ENCODE data around the gene FUT8. TPM values are rescaled to one million over a fixed set of nuclear protein-coding genes. Genes with fewer than 3 reads are reported as not detected.
A peak's percentile ranks its signal among the peaks of the same experiment; 100 is the strongest.

FUT8 gene
- total and polyA plus RNA-seq, 2 of the 8 experiments (the other 6 are each of a cell fraction or from before 2014, with no cell fraction given), result 10.5 to 25.1 TPM

DNA sequence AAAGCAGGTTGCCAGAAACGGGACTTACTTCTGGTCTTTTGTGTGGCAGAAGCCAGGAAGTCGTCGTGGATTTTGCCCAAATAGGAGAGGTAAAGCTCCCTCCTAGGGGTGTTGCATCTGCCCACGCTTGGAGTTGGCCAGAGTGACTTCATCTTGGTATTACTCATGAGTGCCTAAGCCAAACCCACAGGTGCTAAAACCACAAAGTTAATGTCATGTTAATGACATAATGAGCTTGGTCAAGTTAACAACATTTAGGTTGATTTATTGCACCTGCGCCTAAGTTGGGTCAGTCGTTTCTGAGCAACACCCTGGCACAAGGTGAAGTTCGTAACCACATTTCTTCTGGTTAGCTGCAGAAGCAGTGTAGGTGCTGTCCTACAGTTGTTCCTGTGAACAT lies 225.2 kb downstream of the FUT8 start:
- no peak overlapping the region for H3K18ac ChIP-seq (ENCODE audit: extremely low read depth, low read length)
- H4K91ac ChIP-seq (replicated peaks; ENCODE audit: insufficient read length, low read length), result no peak overlapping the region
- peaks cover 0 to 5% of the 10 kb centered on the region in 2 experiments; a peak in 1 of 4 replicates for H3K9me3 ChIP-seq (ENCODE audit: insufficient read depth in 2 of 2, low read depth in 1 of 2, low read length in 1 of 2)
- no peak overlapping the region for H2BK120ac ChIP-seq (replicated peaks; ENCODE audit: low read depth, low read length)
- no peak overlapping the region for H2BK15ac ChIP-seq (ENCODE audit: low read length)
- H4K20me1 ChIP-seq (replicated peaks in 1 of 2; ENCODE audit: control insufficient read depth in 1 of 2, insufficient read depth in 2 of 2, low read length in 2 of 2), result no peaks in the 10 kb centered on the region
- no peak overlapping the region for H2BK12ac ChIP-seq (ENCODE audit: low read depth, low read length)
- H3K36me3 ChIP-seq (ENCODE audit: control insufficient read depth in 2 of 4, insufficient read depth in 4 of 4, low read length in 3 of 4), result no peaks in the 10 kb centered on the region
- no peak overlapping the region for H3K4me3 ChIP-seq (ENCODE audit: extremely low read depth in 1 of 4, insufficient read depth in 2 of 4, low read depth in 3 of 4, low read length in 4 of 4)
- FAIRE-seq (peak; percentile 48), DNase-seq (ENCODE audit: low read depth in 1 of 2, low spot score in 2 of 2) (no peak)
- H3K4me2 ChIP-seq (ENCODE audit: insufficient read depth in 1 of 2, low read depth in 2 of 2, low read length in 2 of 2), result no peak overlapping the region
- ChIA-PET POLR2A (ENCODE audit: partially characterized antibody) (no interaction called here), CTCF (ENCODE audit: partially characterized antibody) (interaction anchor here (0.6 to 1.3 kb wide), 2 partner anchors 10 to 163 kb away, joined by 3 to 4 read pairs; no protein-coding TSS in a partner anchor)
- H2BK20ac ChIP-seq (ENCODE audit: low read length), result no peak overlapping the region
- H3K56ac ChIP-seq (replicated peaks; ENCODE audit: insufficient read length, low read depth, low read length), result no peak overlapping the region
- no peaks in the 10 kb centered on the region for H3K23me2 ChIP-seq (ENCODE audit: low read depth, low read length)
- no peak overlapping the region for H2AK5ac ChIP-seq (ENCODE audit: low read depth, low read length)
- no peak overlapping the region for H3K9ac ChIP-seq (replicated peaks in 1 of 4; ENCODE audit: extremely low read depth in 1 of 4, low read depth in 3 of 4, low read length in 3 of 4)
- no peak overlapping the region for H3K4ac ChIP-seq (replicated peaks; ENCODE audit: insufficient read length, low read depth, low read length)
- no peak overlapping the region for H4K8ac ChIP-seq (ENCODE audit: extremely low read depth, insufficient read depth, low read length)
- no peaks in the 10 kb centered on the region for H3K79me1 ChIP-seq (ENCODE audit: low read depth, low read length)
- no peak overlapping the region for H3K27ac ChIP-seq (ENCODE audit: low read depth, low read length)
- WGBS, 2 experiments (ENCODE audit: extremely low coverage in 1 of 2, insufficient coverage in 1 of 2, insufficient read length in 1 of 2, insufficient replicate concordance in 2 of 2, low coverage in 1 of 2, low lambda C conversion rate in 2 of 2, missing lambda C conversion rate in 1 of 2), result 89% methylated on average over 7 of the region's 7 CpGs; no CpG with 5 or more reads in 1 of the 2 experiments
- no peak overlapping the region for H2BK5ac ChIP-seq (ENCODE audit: low read depth, low read length)
- H3K4me1 ChIP-seq (replicated peaks in 1 of 4; ENCODE audit: control insufficient read depth in 3 of 4, insufficient read depth in 4 of 4, low read length in 3 of 4), result no peaks in the 10 kb centered on the region
- no peak overlapping the region for H4K5ac ChIP-seq (ENCODE audit: insufficient read length, low read depth, low read length)
- no peak overlapping the region for H3K23ac ChIP-seq (ENCODE audit: insufficient read length)
- no peaks in the 10 kb centered on the region for H3K79me2 ChIP-seq (ENCODE audit: control insufficient read depth in 1 of 2, insufficient read depth in 2 of 2, low read length in 2 of 2)
- H2AFZ ChIP-seq (ENCODE audit: low read length), result no peak overlapping the region
- H3K14ac ChIP-seq (ENCODE audit: insufficient read length), result no peak overlapping the region
- H3K27me3 ChIP-seq (replicated peaks in 1 of 4; ENCODE audit: control insufficient read depth in 3 of 4, extremely low read depth in 1 of 4, insufficient read depth in 3 of 4, low read length in 3 of 4), result no peaks in the 10 kb centered on the region
- no peak for TF ChIP-seq ZNF274 (IDR thresholded peaks at IDR 0.05; ENCODE audit: borderline replicate concordance, extremely low read depth, low read length)
- no peak for TF ChIP-seq JUND (IDR thresholded peaks at IDR 0.05; ENCODE audit: low read length)

Measured in H1 (cell line).